Nephron (organoid): ENCODE results near the gene MANBA.

Experiments
- H3K27ac Mint-ChIP-seq, 3 experiments: 2 replicates each; pipeline ENCODE4 v1.8.0; 2020; ENCODE audit warnings: mixed read lengths in 3 of 3, mild to moderate bottlenecking in 2 of 3, moderate library complexity in 1 of 3
- H3K27me3 Mint-ChIP-seq: 2 replicates; pipeline ENCODE4 v1.8.0; 2021; ENCODE audit warnings: low read depth, mild to moderate bottlenecking, moderate library complexity, mixed read lengths
- H3K36me3 Mint-ChIP-seq: 2 replicates; pipeline ENCODE4 v1.8.0; 2020; ENCODE audit warnings: low read depth, mixed read lengths
- H3K4me1 Mint-ChIP-seq: 2 replicates; pipeline ENCODE4 v1.8.0; 2020; ENCODE audit warnings: mixed read lengths
- H3K4me3 Mint-ChIP-seq, 3 experiments: 2 replicates each; pipeline ENCODE4 v1.8.0; 2020; ENCODE audit warnings: mild to moderate bottlenecking in 3 of 3, mixed read lengths in 3 of 3, moderate library complexity in 2 of 3
- H3K9me3 Mint-ChIP-seq: 2 replicates; pipeline ENCODE4 v1.8.0; 2020; ENCODE audit warnings: mixed read lengths
- CTCF ChIP-seq, 3 experiments: fragments of 200-600 bp; sonication (generic); IDR thresholded peaks; one replicate each; pipeline ENCODE4 v1.5.0; 2021; ENCODE audit warnings: antibody characterized with exemption in 3 of 3; ENCODE audit not compliant: unreplicated experiment in 3 of 3

Gene MANBA

GRCh38 chr4:102779204-102779603 is 18.4 kb upstream of the MANBA start:
- no peak for TF ChIP-seq CTCF (IDR thresholded peaks at IDR 0.05; ENCODE audit: unreplicated experiment in 3 of 3)
- Mint-ChIP-seq H3K27me3 (peaks cover under 1% of the 10 kb centered on the region), H3K9me3 (no peaks in the 10 kb centered on the region), H3K27ac (no peak overlapping the region), H3K4me3 (no peak overlapping the region), H3K36me3 (no peaks in the 10 kb centered on the region), H3K4me1 (no peaks in the 10 kb centered on the region)

GRCh38 chr4:102778720-102779119 is 18.0 kb upstream of the MANBA start:
- Mint-ChIP-seq H3K4me3 (no peak overlapping the region), H3K9me3 (no peaks in the 10 kb centered on the region), H3K36me3 (no peaks in the 10 kb centered on the region), H3K4me1 (no peaks in the 10 kb centered on the region), H3K27ac (no peak overlapping the region), H3K27me3 (no peaks in the 10 kb centered on the region)
- no peak for TF ChIP-seq CTCF (IDR thresholded peaks at IDR 0.05; ENCODE audit: unreplicated experiment in 3 of 3)

- H3K9me3 Mint-ChIP-seq, result no peaks in the 10 kb centered on the region
- no peak overlapping the region for H3K4me3 Mint-ChIP-seq
- H3K27me3 Mint-ChIP-seq, result no peaks in the 10 kb centered on the region
- no peaks in the 10 kb centered on the region for H3K4me1 Mint-ChIP-seq
- no peak for TF ChIP-seq CTCF (IDR thresholded peaks at IDR 0.05; ENCODE audit: unreplicated experiment in 3 of 3)
- H3K36me3 Mint-ChIP-seq, result no peaks in the 10 kb centered on the region
- H3K27ac Mint-ChIP-seq, result no peak overlapping the region
Observed at GRCh38 chr4:102775805-102776204, 15.0 kb upstream of the MANBA start.

- Mint-ChIP-seq H3K9me3 (no peaks in the 10 kb centered on the region), H3K36me3 (no peaks in the 10 kb centered on the region), H3K4me1 (no peaks in the 10 kb centered on the region), H3K4me3 (no peak overlapping the region), H3K27ac (no peak overlapping the region), H3K27me3 (no peaks in the 10 kb centered on the region)
- no peak for TF ChIP-seq CTCF (IDR thresholded peaks at IDR 0.05; ENCODE audit: unreplicated experiment in 3 of 3)
Observed at GRCh38 chr4:102774254-102774653, 13.5 kb upstream of the MANBA start.

GRCh38 chr4:102772738-102773340 is 12.1 kb upstream of the MANBA start:
- no peaks in the 10 kb centered on the region for H3K9me3 Mint-ChIP-seq
- H3K4me1 Mint-ChIP-seq, result no peaks in the 10 kb centered on the region
- no peak overlapping the region for H3K4me3 Mint-ChIP-seq
- no peak for TF ChIP-seq CTCF (IDR thresholded peaks at IDR 0.05; ENCODE audit: unreplicated experiment in 3 of 3)
- no peak overlapping the region for H3K27ac Mint-ChIP-seq
- H3K36me3 Mint-ChIP-seq, result no peaks in the 10 kb centered on the region
- no peaks in the 10 kb centered on the region for H3K27me3 Mint-ChIP-seq

- Mint-ChIP-seq H3K36me3 (no peaks in the 10 kb centered on the region), H3K4me1 (peaks cover 6% of the 10 kb centered on the region)
Observed at GRCh38 chr4:102764901-102765300, 4.1 kb upstream of the MANBA start.

More at GRCh38 chr4:102764901-102765300, 4.1 kb upstream of the MANBA start:
- Mint-ChIP-seq H3K27me3 (peaks cover 7% of the 10 kb centered on the region), H3K9me3 (no peaks in the 10 kb centered on the region), H3K4me3 (no peak overlapping the region), H3K27ac (no peak overlapping the region)
- TF ChIP-seq CTCF (IDR thresholded peaks at IDR 0.05; ENCODE audit: unreplicated experiment in 3 of 3), result no peak
